HepG2 (cell line): Measurements from ENCODE around the gene SAPCD2. TPM values are rescaled to one million over a fixed set of nuclear protein-coding genes. Genes with fewer than 3 reads are reported as not detected.

Experiments
- ETV5 ChIP-seq: IDR thresholded peaks from 2 replicates; pipeline ENCODE4 v1.6.1; 2018; ENCODE audit warnings: missing biosample characterization, missing genetic modification reagents, inconsistent platforms, borderline replicate concordance
- KLF11 ChIP-seq: IDR thresholded peaks from 2 replicates; pipeline ENCODE4 v1.6.1; 2016; ENCODE audit warnings: missing compliant biosample characterization
- MLX ChIP-seq: IDR thresholded peaks from 2 replicates; pipeline ENCODE4 v1.6.1; 2016
- MNT ChIP-seq: fragments of 450-650 bp; IDR thresholded peaks from 2 replicates; pipeline ENCODE4 v1.6.1; 2016
- MYPOP ChIP-seq: sonication (generic); formaldehyde crosslinking; IDR thresholded peaks from 2 replicates; pipeline ENCODE4 v1.8.1; 2023; ENCODE audit warnings: mild to moderate bottlenecking, moderate library complexity, missing genetic modification reagents
- NRL ChIP-seq: sonication (generic); formaldehyde crosslinking; IDR thresholded peaks from 2 replicates; pipeline ENCODE4 v1.5.0; 2020; ENCODE audit warnings: missing genetic modification reagents, mild to moderate bottlenecking, moderate library complexity, borderline replicate concordance
- PATZ1 ChIP-seq: sonication (generic); formaldehyde crosslinking; IDR thresholded peaks from 2 replicates; pipeline ENCODE4 v1.4.0; 2020; ENCODE audit warnings: missing genetic modification reagents
- RBM39 ChIP-seq: fragments of 200-400 bp; formaldehyde crosslinking; IDR thresholded peaks from one replicate; pipeline ENCODE4 v1.6.1; 2018; ENCODE audit warnings: antibody characterized with exemption, mild to moderate bottlenecking, low read depth, low read length; ENCODE audit not compliant: poor library complexity, severe bottlenecking
- SAFB2 ChIP-seq: sonication (generic); formaldehyde crosslinking; IDR thresholded peaks from 2 replicates; pipeline ENCODE4 v1.5.1; 2020; ENCODE audit warnings: missing genetic modification reagents, low read depth, mild to moderate bottlenecking, borderline replicate concordance
- TFAP4 ChIP-seq: sonication (generic); IDR thresholded peaks from 2 replicates; pipeline ENCODE4 v1.6.1; 2016; ENCODE audit warnings: low read depth, borderline replicate concordance
- TMF1 ChIP-seq: sonication (generic); formaldehyde crosslinking; IDR thresholded peaks from 2 replicates; pipeline ENCODE4 v1.8.1; 2022; ENCODE audit warnings: low read depth, missing genetic modification reagents
- ZBED4 ChIP-seq: sonication (generic); formaldehyde crosslinking; IDR thresholded peaks from 2 replicates; pipeline ENCODE4 v1.4.0; 2020; ENCODE audit warnings: missing genetic modification reagents, borderline replicate concordance
- ZMYM2 ChIP-seq: sonication (generic); formaldehyde crosslinking; IDR thresholded peaks from 2 replicates; pipeline ENCODE4 v1.8.0; 2022; ENCODE audit warnings: mild to moderate bottlenecking, missing genetic modification reagents
- ZNF362 ChIP-seq: sonication (generic); formaldehyde crosslinking; IDR thresholded peaks from 2 replicates; pipeline ENCODE4 v1.4.0; 2020; ENCODE audit warnings: missing genetic modification reagents, mild to moderate bottlenecking, borderline replicate concordance
- ZNF563 ChIP-seq: sonication (generic); formaldehyde crosslinking; IDR thresholded peaks from 2 replicates; pipeline ENCODE4 v1.8.0; 2022; ENCODE audit warnings: mild to moderate bottlenecking, moderate library complexity, missing genetic modification reagents
- polyA plus RNA-seq, 8 experiments: library from polyadenylated mRNA; depleted of rRNA in 3 of 8; stranded (reverse) in 7 of 8; unstranded in 1 of 8; fragments of >200 nt; fragmentation: Illumina TruSeq in 4 of 8; extraction: Trizol in 4 of 8; gene quantifications; 2 replicates each; pipeline versions ENCODE4 v1.2.1 to v1.2.3, GENCODE V29; 2011 to 2016; ENCODE audit warnings: low read depth in 4 of 8, missing spikeins in 1 of 8, mixed read lengths in 1 of 8; ENCODE audit not compliant: insufficient read depth in 1 of 8
- total RNA-seq, 5 experiments: library from RNA; depleted of rRNA; stranded (reverse); fragments of >200 nt; fragmentation: Illumina TruSeq; extraction: Trizol; gene quantifications; 2 replicates each; pipeline ENCODE4 v1.2.3, GENCODE V29; 2016; ENCODE audit warnings: low read depth in 1 of 5

Gene SAPCD2
- total and polyA plus RNA-seq, 2 of the 13 experiments (the other 11 are each of a cell fraction or from before 2014, with no cell fraction given) = 21.9 to 42.8 TPM

- TF ChIP-seq TFAP4 = peak; percentile 58; the same call in 1 of the 2 replicates
- TF ChIP-seq PATZ1 (CRISPR knock-in tag) = peak; percentile 85
- TF ChIP-seq ZNF362 = peak; percentile 97
- peak; percentile 52 for TF ChIP-seq ZNF563 (CRISPR knock-in tag)
- TF ChIP-seq ZMYM2 = 0 out of 2 replicates have a peak, but pooled peaks have one; percentile 37
- peak; percentile 19 for TF ChIP-seq RBM39
- 0 out of 2 replicates have a peak, but pooled peaks have one; percentile 16 for TF ChIP-seq KLF11 (CRISPR knock-in tag)
- TF ChIP-seq ZBED4 (CRISPR knock-in tag) = peak; percentile 72
- peak; percentile 57 for TF ChIP-seq ETV5 (CRISPR knock-in tag)
- TF ChIP-seq MLX (CRISPR knock-in tag) = no peak
- TF ChIP-seq NRL = 0 out of 2 replicates have a peak, but pooled peaks have one; percentile 20
- TF ChIP-seq MYPOP = peak; percentile 62
- TF ChIP-seq TMF1 (CRISPR knock-in tag) = peak; percentile 59; the same call in 1 of the 2 replicates
- no peak for TF ChIP-seq MNT
- peak; percentile 32; the same call in 1 of the 2 replicates for TF ChIP-seq SAFB2 (CRISPR knock-in tag)
Measured at GRCh38 chr9:137070201-137070905, at the start of gene SAPCD2 (continued).
